CD14-positive monocyte (primary cell): ENCODE measurements around the gene FADS2. TPM values are rescaled to one million over a fixed set of nuclear protein-coding genes. Genes with fewer than 3 reads are reported as not detected.
A peak's percentile ranks its signal among the peaks of the same experiment; 100 is the strongest.

ENCODE experiments used
- DNase-seq, 3 donors: peaks; one replicate each; pipeline ENCODE4 v3.0.0-alpha.2; 2011 to 2022
- H2AFZ ChIP-seq: 2 replicates; pipeline ENCODE4 v1.6.0; 2012; ENCODE audit warnings: mild to moderate bottlenecking, low read depth, low read length, inconsistent platforms; ENCODE audit not compliant: insufficient read depth, poor library complexity, severe bottlenecking
- H3K27ac ChIP-seq, 2 donors: 1 replicate in 1 of 2; 2 replicates in 1 of 2; pipeline ENCODE4 v1.5.1; 2012 to 2013; ENCODE audit warnings: low read length in 2 of 2, control low read depth in 1 of 2, inconsistent platforms in 1 of 2, low read depth in 1 of 2, mild to moderate bottlenecking in 1 of 2
- H3K27me3 ChIP-seq, 2 donors: one replicate each; pipeline versions ENCODE4 v1.6.0 to v1.6.1; 2011 to 2013; ENCODE audit warnings: low read length in 2 of 2; ENCODE audit not compliant: control insufficient read depth in 2 of 2, insufficient read depth in 2 of 2
- H3K36me3 ChIP-seq, 2 donors: replicated peaks in 1 of 2; 1 replicate in 1 of 2; 2 replicates in 1 of 2; pipeline versions ENCODE4 v1.5.1 to v1.6.1; 2012 to 2013; ENCODE audit warnings: low read length in 2 of 2, control low read depth in 1 of 2, inconsistent platforms in 1 of 2, mild to moderate bottlenecking in 1 of 2; ENCODE audit not compliant: insufficient read depth in 2 of 2, control insufficient read depth in 1 of 2
- H3K4me1 ChIP-seq, 2 donors: 1 replicate in 1 of 2; 2 replicates in 1 of 2; pipeline versions ENCODE4 v1.5.1 to v1.6.1; 2012 to 2013; ENCODE audit warnings: low read length in 2 of 2, control low read depth in 1 of 2, inconsistent platforms in 1 of 2, mild to moderate bottlenecking in 1 of 2, moderate library complexity in 1 of 2; ENCODE audit not compliant: insufficient read depth in 2 of 2, control insufficient read depth in 1 of 2
- H3K4me2 ChIP-seq: replicated peaks from 2 replicates; pipeline ENCODE3; 2012; ENCODE audit warnings: low read length, moderate library complexity, mild to moderate bottlenecking; ENCODE audit not compliant: poor library complexity, severe bottlenecking; ENCODE audit errors: extremely low read depth
- H3K4me3 ChIP-seq, 3 experiments: fragments of 200-600 bp in 1 of 3; sonication (generic) in 1 of 3; replicated peaks in 1 of 3; 1 replicate in 2 of 3; 2 replicates in 1 of 3; pipeline ENCODE4 v1.5.1; 2011 to 2013; ENCODE audit warnings: low read length in 3 of 3, mild to moderate bottlenecking in 3 of 3, control low read depth in 2 of 3, low read depth in 2 of 3, inconsistent platforms in 1 of 3, moderate library complexity in 1 of 3
- H3K79me2 ChIP-seq: 2 replicates; pipeline ENCODE4 v1.6.0; 2012; ENCODE audit warnings: mild to moderate bottlenecking, control low read depth, inconsistent platforms, low read length, moderate library complexity; ENCODE audit not compliant: insufficient read depth
- H3K9ac ChIP-seq: 2 replicates; pipeline ENCODE4 v1.6.0; 2017; ENCODE audit warnings: low read length, mild to moderate bottlenecking; ENCODE audit not compliant: insufficient read depth, poor library complexity, severe bottlenecking
- H3K9me3 ChIP-seq, 2 donors: replicated peaks in 1 of 2; 1 replicate in 1 of 2; 2 replicates in 1 of 2; pipeline versions ENCODE4 v1.5.1 to v1.6.1; 2012 to 2013; ENCODE audit warnings: low read length in 2 of 2, control low read depth in 1 of 2; ENCODE audit not compliant: control insufficient read depth in 1 of 2, insufficient read depth in 1 of 2
- H4K20me1 ChIP-seq: 2 replicates; pipeline ENCODE4 v1.6.0; 2012; ENCODE audit warnings: mild to moderate bottlenecking, low read length, control low read depth, moderate library complexity; ENCODE audit not compliant: insufficient read depth
- H3K27ac Mint-ChIP-seq, 7 donors: one replicate each; pipeline ENCODE4 v1.8.0; 2020; ENCODE audit warnings: mild to moderate bottlenecking in 7 of 7, mixed read lengths in 7 of 7, moderate library complexity in 6 of 7, inconsistent platforms in 2 of 7
- H3K27me3 Mint-ChIP-seq, 3 donors: one replicate each; pipeline ENCODE4 v1.8.0; 2021 to 2022; ENCODE audit warnings: low read depth in 3 of 3, mild to moderate bottlenecking in 3 of 3, mixed read lengths in 3 of 3, moderate library complexity in 3 of 3, inconsistent platforms in 1 of 3
- H3K36me3 Mint-ChIP-seq, 2 donors: one replicate each; pipeline ENCODE4 v1.8.0; 2020; ENCODE audit warnings: mixed read lengths in 2 of 2, inconsistent platforms in 1 of 2, mild to moderate bottlenecking in 1 of 2
- H3K4me1 Mint-ChIP-seq: one replicate; pipeline ENCODE4 v1.8.0; 2020; ENCODE audit warnings: mild to moderate bottlenecking, mixed read lengths
- H3K4me3 Mint-ChIP-seq, 2 donors: one replicate each; pipeline ENCODE4 v1.8.0; 2020; ENCODE audit warnings: mild to moderate bottlenecking in 2 of 2, mixed read lengths in 2 of 2, moderate library complexity in 1 of 2
- H3K9me3 Mint-ChIP-seq, 7 donors: one replicate each; pipeline ENCODE4 v1.8.0; 2020 to 2022; ENCODE audit warnings: mixed read lengths in 7 of 7, mild to moderate bottlenecking in 6 of 7, moderate library complexity in 6 of 7, inconsistent platforms in 2 of 7
- WGBS: methylation state at CpG from one replicate; pipeline ENCODE4 v1.1.5; 2013; ENCODE audit warnings: missing lambda C conversion rate; ENCODE audit not compliant: insufficient coverage; 5-methylcytosine and 5-hydroxymethylcytosine counted together
- intact Hi-C, 2 donors: fragments of 100-400 bp; cut with micrococcal nuclease; formaldehyde crosslinking; loops; one replicate each; pipeline versions ENCODE4 v1.15.0 to v1.15.1; 2023
- polyA plus RNA-seq, 3 donors: library from polyadenylated mRNA; depleted of rRNA in 1 of 3; unstranded in 2 of 3; stranded (reverse) in 1 of 3; fragments of 300-500 nt in 2 of 3; fragments of >200 nt in 1 of 3; fragmentation: Illumina TruSeq in 2 of 3; gene quantifications; 1 replicate in 2 of 3; 2 replicates in 1 of 3; pipeline ENCODE4 v1.2.3, GENCODE V29; 2012 to 2021
- small RNA-seq: library from RNA; depleted of rRNA; stranded (forward); fragments of <200 nt; gene quantifications from one replicate; pipeline ENCODE3, GENCODE V24; 2012; ENCODE audit warnings: low read depth; ENCODE audit not compliant: insufficient read length
- TF ChIP-seq, protein P1 (sequence below): fragments of 200-600 bp; IDR thresholded peaks from one replicate; pipeline ENCODE4 v1.8.0; 2022; ENCODE audit warnings: antibody characterized with exemption, mild to moderate bottlenecking

Gene FADS2
- polyA plus RNA-seq, 3 donors, result 5.1 to 19.9 (median 6.4) TPM

DNA sequence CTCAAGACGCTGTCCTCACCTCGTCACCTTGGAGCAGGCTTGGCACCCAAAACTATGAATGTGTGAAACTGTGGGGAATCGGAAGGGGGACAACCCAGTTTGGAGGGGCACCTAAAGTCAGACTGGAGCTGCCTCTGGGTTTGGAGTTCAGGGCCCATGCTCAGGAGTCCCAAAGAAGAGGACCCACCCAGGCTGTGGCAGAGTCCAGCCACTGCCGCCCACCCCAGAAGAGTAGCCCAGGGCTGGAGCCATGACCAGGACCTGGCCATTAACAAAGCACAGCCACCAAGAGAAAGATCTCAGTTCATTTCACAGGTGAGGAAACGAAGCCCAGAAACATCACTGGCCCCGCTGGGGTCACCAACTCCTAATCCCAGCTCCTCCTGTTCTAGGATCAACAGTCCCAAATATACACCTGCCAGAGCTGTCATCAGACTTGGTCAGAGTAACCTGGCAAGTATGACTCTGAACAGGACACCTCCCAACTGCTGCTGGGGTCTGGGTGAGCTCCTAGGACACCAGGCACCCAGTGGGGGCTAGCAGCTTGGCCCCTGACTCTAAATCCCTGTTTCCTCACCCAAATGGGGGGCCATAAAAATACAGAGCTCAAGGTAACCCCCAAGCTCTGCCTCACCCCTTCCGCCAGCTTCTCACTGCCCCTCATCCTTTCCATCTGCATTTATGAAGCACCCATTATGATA lies 86.5 kb downstream of the FADS2 start:
- H3K9ac ChIP-seq, result no peak overlapping the region
- peaks cover 10 to 42% of the 10 kb centered on the region in 2 donors for H3K27me3 ChIP-seq
- no peak overlapping the region for H3K4me3 ChIP-seq
- peaks cover 46% of the 10 kb centered on the region for H3K4me1 Mint-ChIP-seq
- H3K36me3 ChIP-seq, result no peaks in the 10 kb centered on the region
- H3K36me3 Mint-ChIP-seq, result peaks cover 4 to 8% of the 10 kb centered on the region in 2 donors
- no peak for DNase-seq
- H3K9me3 ChIP-seq, result no peaks in the 10 kb centered on the region
- H3K27ac ChIP-seq, result no peak overlapping the region
- peaks cover 49 to 51% of the 10 kb centered on the region in 2 donors for H3K4me1 ChIP-seq
- no peak overlapping the region for H3K4me2 ChIP-seq
- no peaks in the 10 kb centered on the region for H3K79me2 ChIP-seq
- H3K27me3 Mint-ChIP-seq, result peaks cover 50 to 66% (median 52%) of the 10 kb centered on the region in 3 donors
- peaks cover 1 to 17% (median 6%) of the 10 kb centered on the region in 7 donors for H3K9me3 Mint-ChIP-seq
- peak overlapping the region in 1 of 7 donors; percentile 14 for H3K27ac Mint-ChIP-seq
- peak overlapping the region in 1 of 2 donors; percentile 73 for H3K4me3 Mint-ChIP-seq
- no peak overlapping the region for H2AFZ ChIP-seq
- TF ChIP-seq, protein P1, sequence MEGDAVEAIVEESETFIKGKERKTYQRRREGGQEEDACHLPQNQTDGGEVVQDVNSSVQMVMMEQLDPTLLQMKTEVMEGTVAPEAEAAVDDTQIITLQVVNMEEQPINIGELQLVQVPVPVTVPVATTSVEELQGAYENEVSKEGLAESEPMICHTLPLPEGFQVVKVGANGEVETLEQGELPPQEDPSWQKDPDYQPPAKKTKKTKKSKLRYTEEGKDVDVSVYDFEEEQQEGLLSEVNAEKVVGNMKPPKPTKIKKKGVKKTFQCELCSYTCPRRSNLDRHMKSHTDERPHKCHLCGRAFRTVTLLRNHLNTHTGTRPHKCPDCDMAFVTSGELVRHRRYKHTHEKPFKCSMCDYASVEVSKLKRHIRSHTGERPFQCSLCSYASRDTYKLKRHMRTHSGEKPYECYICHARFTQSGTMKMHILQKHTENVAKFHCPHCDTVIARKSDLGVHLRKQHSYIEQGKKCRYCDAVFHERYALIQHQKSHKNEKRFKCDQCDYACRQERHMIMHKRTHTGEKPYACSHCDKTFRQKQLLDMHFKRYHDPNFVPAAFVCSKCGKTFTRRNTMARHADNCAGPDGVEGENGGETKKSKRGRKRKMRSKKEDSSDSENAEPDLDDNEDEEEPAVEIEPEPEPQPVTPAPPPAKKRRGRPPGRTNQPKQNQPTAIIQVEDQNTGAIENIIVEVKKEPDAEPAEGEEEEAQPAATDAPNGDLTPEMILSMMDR, result no peak
- H4K20me1 ChIP-seq, result peaks cover 4% of the 10 kb centered on the region
- intact Hi-C loops, result no loop called here
- 98% methylated on average over 6 of the region's 7 CpGs for WGBS

GRCh38 chr11:61916737-61917333 lies 88.7 kb downstream of the FADS2 start:
- Histone ChIP-seq H3K36me3 (no peaks in the 10 kb centered on the region), H3K4me1 (peaks cover 47 to 48% of the 10 kb centered on the region in 2 donors), H3K79me2 (no peaks in the 10 kb centered on the region), H2AFZ (peak overlapping the region; percentile 41), H3K9me3 (no peaks in the 10 kb centered on the region), H3K9ac (peak overlapping the region; percentile 21), H3K27me3 (peaks cover 10 to 44% of the 10 kb centered on the region in 2 donors), H3K4me3 (peak overlapping the region in 1 of 3 experiments; percentile 61), H4K20me1 (peaks cover 4% of the 10 kb centered on the region), H3K4me2 (peak overlapping the region; percentile 68), H3K27ac (no peak overlapping the region)
- intact Hi-C loops, result no loop called here
- H3K27me3 Mint-ChIP-seq, result peaks cover 52 to 69% (median 57%) of the 10 kb centered on the region in 3 donors
- 3% methylated on average over 25 of the region's 32 CpGs for WGBS
- no peak for DNase-seq
- TF ChIP-seq, protein P1, result no peak
- no peak overlapping the region for H3K27ac Mint-ChIP-seq
- H3K9me3 Mint-ChIP-seq, result peaks cover 1 to 15% (median 6%) of the 10 kb centered on the region in 7 donors
- peaks cover 42% of the 10 kb centered on the region for H3K4me1 Mint-ChIP-seq
- peak overlapping the region; percentile 66 to 88 for H3K4me3 Mint-ChIP-seq
- H3K36me3 Mint-ChIP-seq, result peaks cover 4 to 8% of the 10 kb centered on the region in 2 donors

Small RNA genes within 50 kb of the gene (small RNA-seq; reads per million reads assigned to genes)
- not detected for gene MIR6746

Other genes starting within 250 kb of the FADS2 start
- gene SYT7, start 247.2 kb upstream of the FADS2 start, polyA plus RNA-seq, result not detected
- gene DAGLA, start 147.9 kb upstream of the FADS2 start, polyA plus RNA-seq, result 1 to 10 TPM in 1 of 3 donors, under 1 TPM in 2; 0.16 to 6.7 (median 0.73) TPM
- gene MYRF, start 75.7 kb upstream of the FADS2 start, polyA plus RNA-seq, result under 1 TPM in 2 of 3 donors, not detected in 1; 0.18 to 0.19 TPM
- 100 to 1,000 TPM; 199 to 224 (median 220) TPM for gene TMEM258, start 35.7 kb upstream of the FADS2 start, polyA plus RNA-seq
- gene FEN1, start 35.4 kb upstream of the FADS2 start, polyA plus RNA-seq, result 1 to 10 TPM; 3.5 to 6.4 (median 4.3) TPM
- 10 to 100 TPM; 10.6 to 31.8 (median 29.2) TPM for gene FADS1, start 11.3 kb upstream of the FADS2 start, polyA plus RNA-seq
- gene FADS3, start 63.2 kb downstream of the FADS2 start, polyA plus RNA-seq, result 1 to 10 TPM; 2.5 to 6.8 (median 5.8) TPM
- under 1 TPM in 1 of 3 donors, not detected in 2; 0.13 TPM for gene RAB3IL1, start 89.3 kb downstream of the FADS2 start, polyA plus RNA-seq
- 10 to 100 TPM in 1 of 3 donors, 1 to 10 TPM in 2; 5.9 to 24.9 (median 7.4) TPM for gene BEST1, start 122.1 kb downstream of the FADS2 start, polyA plus RNA-seq
- over 10,000 TPM in 2 of 3 donors, 1,000 to 10,000 TPM in 1; 8,968 to 15,394 (median 11,239) TPM for gene FTH1, start 139.3 kb downstream of the FADS2 start, polyA plus RNA-seq